ENCODE data around the gene MAD1L1.
"Not testable (repeated sequence)": the region's sequence is repeated elsewhere in the genome, so short reads cannot be mapped to it uniquely, and the experiment has no call there.

The MAD1L1 gene

GRCh38 chr7:1825897-1826741 is 406.6 kb downstream of the MAD1L1 start:
- in situ Hi-C loops (cut with HindIII; ENCODE audit: low sequenced_read_pairs): loop anchor here (25.0 kb wide), 1 partner anchor 536 kb away; the partner anchor contains the start of gene EIF3B
- DNase-seq (ENCODE audit: low read depth): no peak
- no peak overlapping the region for H3K4me3 ChIP-seq (ENCODE audit: low read depth, low read length)
- no peak for TF ChIP-seq CTCF (IDR thresholded peaks at IDR 0.05; ENCODE audit: low read depth, low read length, missing control alignments)

- H3K4me3 ChIP-seq (ENCODE audit: low read depth, low read length); DNase-seq (ENCODE audit: low read depth): not testable (repeated sequence)
- in situ Hi-C loops (cut with HindIII; ENCODE audit: low sequenced_read_pairs): loop anchor here (25.0 kb wide), 1 partner anchor 537 kb away; the partner anchor contains the start of gene EIF3B
Observed at GRCh38 chr7:1825647-1825896, 407.2 kb downstream of the MAD1L1 start.

- not testable (repeated sequence) for DNase-seq (ENCODE audit: low read depth); H3K4me3 ChIP-seq (ENCODE audit: low read depth, low read length)
- in situ Hi-C loops (cut with HindIII; ENCODE audit: low sequenced_read_pairs): loop anchor here (25.0 kb wide), 1 partner anchor 537 kb away; the partner anchor contains the start of gene EIF3B
Observed at GRCh38 chr7:1824882-1825646, 407.7 kb downstream of the MAD1L1 start.

GRCh38 chr7:1824151-1824881 is 408.4 kb downstream of the MAD1L1 start:
- DNase-seq (ENCODE audit: low read depth); in situ Hi-C loops (cut with HindIII; ENCODE audit: low sequenced_read_pairs); H3K4me3 ChIP-seq (ENCODE audit: low read depth, low read length): not testable (repeated sequence)

GRCh38 chr7:1823376-1824150 is 409.2 kb downstream of the MAD1L1 start:
- TF ChIP-seq CTCF (IDR thresholded peaks at IDR 0.05; ENCODE audit: low read depth, low read length, missing control alignments): no peak
- H3K4me3 ChIP-seq (ENCODE audit: low read depth, low read length): no peak overlapping the region
- in situ Hi-C loops (cut with HindIII; ENCODE audit: low sequenced_read_pairs): no loop called here
- DNase-seq (ENCODE audit: low read depth): no peak

GRCh38 chr7:1819259-1819841 is 413.4 kb downstream of the MAD1L1 start:
- no peak overlapping the region for H3K4me3 ChIP-seq (ENCODE audit: low read depth, low read length)
- in situ Hi-C loops (cut with HindIII; ENCODE audit: low sequenced_read_pairs): no loop called here
- TF ChIP-seq CTCF (IDR thresholded peaks at IDR 0.05; ENCODE audit: low read depth, low read length, missing control alignments): no peak
- DNase-seq (ENCODE audit: low read depth): no peak

GRCh38 chr7:1818575-1819258 is 414.0 kb downstream of the MAD1L1 start:
- DNase-seq (ENCODE audit: low read depth): no peak
- H3K4me3 ChIP-seq (ENCODE audit: low read depth, low read length): no peak overlapping the region
- TF ChIP-seq CTCF (IDR thresholded peaks at IDR 0.05; ENCODE audit: low read depth, low read length, missing control alignments): no peak
- in situ Hi-C loops (cut with HindIII; ENCODE audit: low sequenced_read_pairs): no loop called here

Data from astrocyte of the cerebellum (primary cell).